MCF 10A (cell line): Measurements from ENCODE around the gene PIEZO1. TPM values are rescaled to one million over a fixed set of nuclear protein-coding genes. Genes with fewer than 3 reads are reported as not detected.

Source experiments
- BruUV-seq: library from RNA; stranded (reverse); fragments of 400-500 nt; replicated peaks from 2 replicates; lab custom pipeline; 2021; lab: Mats Ljungman, UMichigan
- CTCF ChIA-PET: fragments of 300-600 bp; sonication (Branson Sonifier 250); formaldehyde crosslinking; extraction: SDS; loops from one replicate; lab custom pipeline; 2021; ENCODE audit warnings: antibody characterized with exemption, inconsistent platforms; lab: Yijun Ruan, JAX
- POLR2A ChIA-PET: fragments of 300-600, 350-650 bp; sonication (Branson Sonifier 250); formaldehyde crosslinking; extraction: SDS; loops from one replicate; lab custom pipeline; 2020; ENCODE audit warnings: antibody characterized with exemption, inconsistent platforms; lab: Yijun Ruan, JAX
- DNase-seq: peaks from one replicate; pipeline ENCODE4 v3.0.0-alpha.2; 2018; ENCODE audit not compliant: unreplicated experiment
- H3K27ac Mint-ChIP-seq: one replicate; pipeline ENCODE4 v1.8.0; 2022; ENCODE audit warnings: mild to moderate bottlenecking, low read depth, mixed read lengths; ENCODE audit not compliant: unreplicated experiment
- H3K27me3 Mint-ChIP-seq: one replicate; pipeline ENCODE4 v1.8.0; 2022; ENCODE audit warnings: mixed read lengths; ENCODE audit not compliant: insufficient read depth, unreplicated experiment
- H3K36me3 Mint-ChIP-seq: one replicate; pipeline ENCODE4 v1.8.0; 2022; ENCODE audit warnings: mild to moderate bottlenecking, moderate library complexity, mixed read lengths; ENCODE audit not compliant: insufficient read depth, unreplicated experiment
- H3K4me1 Mint-ChIP-seq: one replicate; pipeline ENCODE4 v1.8.0; 2022; ENCODE audit warnings: mixed read lengths; ENCODE audit not compliant: insufficient read depth, unreplicated experiment
- H3K4me3 Mint-ChIP-seq: one replicate; pipeline ENCODE4 v1.8.0; 2022; ENCODE audit warnings: mild to moderate bottlenecking, moderate library complexity, mixed read lengths; ENCODE audit not compliant: unreplicated experiment
- H3K9me3 Mint-ChIP-seq: one replicate; pipeline ENCODE4 v1.8.0; 2022; ENCODE audit warnings: mixed read lengths; ENCODE audit not compliant: unreplicated experiment
- CTCF ChIP-seq: fragments of 200-600 bp; IDR thresholded peaks from one replicate; pipeline ENCODE4 v1.8.0; 2022; ENCODE audit warnings: antibody characterized with exemption, mild to moderate bottlenecking; ENCODE audit not compliant: unreplicated experiment
- intact Hi-C: fragments of 100-400 bp; cut with micrococcal nuclease; formaldehyde crosslinking; loops from 2 replicates; pipeline ENCODE4 v1.14.1; 2022
- total RNA-seq: library from RNA; stranded (reverse); gene quantifications from 2 replicates; pipeline ENCODE4 v1.2.3, GENCODE V29; 2022

Gene PIEZO1
- total RNA-seq, 1 experiment from 2014 or later = 193 TPM

- ChIA-PET POLR2A (interaction anchor here (0.8 kb wide), 1 partner anchor 71 kb away, joined by 3 read pairs; no protein-coding TSS in a partner anchor), CTCF (interaction anchor here (0.6 to 5.7 kb wide), 31 partner anchors 11 to 431 kb away, joined by 3 to 61 read pairs (median 4); partner anchors contain the start of gene PIEZO1)
- H3K36me3 Mint-ChIP-seq = peaks cover 30% of the 10 kb centered on the region
- H3K4me3 Mint-ChIP-seq = no peak overlapping the region
- BruUV-seq = no TSS peak
- no peaks in the 10 kb centered on the region for H3K4me1 Mint-ChIP-seq
- no peak overlapping the region for H3K27ac Mint-ChIP-seq
- DNase-seq = no peak
- no peak for TF ChIP-seq CTCF
- no peaks in the 10 kb centered on the region for H3K9me3 Mint-ChIP-seq
- intact Hi-C loops = no loop called here
- no peaks in the 10 kb centered on the region for H3K27me3 Mint-ChIP-seq
Measured at GRCh38 chr16:88736496-88736895, 48.5 kb downstream of the PIEZO1 start.

- intact Hi-C loops = no loop called here
- no peaks in the 10 kb centered on the region for H3K4me1 Mint-ChIP-seq
- TF ChIP-seq CTCF = no peak
- no peak overlapping the region for H3K27ac Mint-ChIP-seq
- DNase-seq = no peak
- H3K27me3 Mint-ChIP-seq = no peaks in the 10 kb centered on the region
- ChIA-PET POLR2A (no interaction called here), CTCF (interaction anchor here (0.6 to 5.7 kb wide), 14 partner anchors 13 to 431 kb away, joined by 3 to 61 read pairs (median 4); no protein-coding TSS in a partner anchor)
- no peak overlapping the region for H3K4me3 Mint-ChIP-seq
- BruUV-seq = no TSS peak
- peaks cover 30% of the 10 kb centered on the region for H3K36me3 Mint-ChIP-seq
- H3K9me3 Mint-ChIP-seq = no peaks in the 10 kb centered on the region
Measured at GRCh38 chr16:88736088-88736487, 48.9 kb downstream of the PIEZO1 start.

- DNase-seq = no peak
- H3K4me1 Mint-ChIP-seq = no peaks in the 10 kb centered on the region
- no TSS peak for BruUV-seq
- H3K27me3 Mint-ChIP-seq = no peaks in the 10 kb centered on the region
- H3K27ac Mint-ChIP-seq = no peak overlapping the region
- no peaks in the 10 kb centered on the region for H3K9me3 Mint-ChIP-seq
- POLR2A ChIA-PET = no interaction called here
- H3K36me3 Mint-ChIP-seq = peaks cover 30% of the 10 kb centered on the region
- no peak overlapping the region for H3K4me3 Mint-ChIP-seq
- CTCF ChIA-PET = interaction anchor here (0.6 to 5.7 kb wide), 6 partner anchors 13 to 123 kb away, joined by 3 to 61 read pairs (median 5); no protein-coding TSS in a partner anchor
- intact Hi-C loops = no loop called here
- TF ChIP-seq CTCF = no peak
Measured at GRCh38 chr16:88735616-88736015, 49.4 kb downstream of the PIEZO1 start.

- intact Hi-C loops = no loop called here
- Mint-ChIP-seq H3K4me3 (no peak overlapping the region), H3K27me3 (no peaks in the 10 kb centered on the region), H3K9me3 (no peaks in the 10 kb centered on the region), H3K36me3 (peaks cover 31% of the 10 kb centered on the region), H3K27ac (no peak overlapping the region), H3K4me1 (no peaks in the 10 kb centered on the region)
- CTCF ChIA-PET = interaction anchor here (1.1 to 5.7 kb wide), 3 partner anchors 12 to 47 kb away, joined by 4 to 61 read pairs (median 32); no protein-coding TSS in a partner anchor
- POLR2A ChIA-PET = no interaction called here
- no TSS peak for BruUV-seq
- DNase-seq = no peak
- no peak for TF ChIP-seq CTCF
Measured at GRCh38 chr16:88735121-88735520, 49.9 kb downstream of the PIEZO1 start.
